ENCODE data around the gene MAML3. TPM values are rescaled to one million over a fixed set of nuclear protein-coding genes. Genes with fewer than 3 reads are reported as not detected.

Gene MAML3
- total RNA-seq, 4 donors from 2014 or later = 21.2 to 28.4 (median 22.1) TPM

DNA sequence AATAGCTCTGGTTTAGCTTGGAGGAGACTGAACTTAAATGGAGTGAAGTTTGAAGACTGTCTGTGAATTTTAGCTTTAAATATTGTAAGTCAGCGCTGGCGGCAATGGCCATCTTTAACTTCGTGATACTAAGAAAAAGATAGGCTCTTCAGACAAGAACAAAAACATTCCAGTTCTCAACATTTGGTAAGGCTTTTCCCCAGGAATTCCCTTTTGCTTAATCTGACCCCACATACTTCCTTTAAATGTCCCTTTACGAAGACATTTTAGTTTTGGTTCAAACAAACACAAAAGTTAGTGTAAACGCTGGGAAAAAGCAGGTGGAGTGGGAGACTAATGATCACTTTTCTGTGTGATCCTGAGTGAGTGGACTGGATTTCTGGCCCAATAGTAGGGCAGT lies 106.2 kb downstream of the MAML3 start:
- H3K4me3 ChIP-seq (ENCODE audit: low read depth, poor library complexity, severe bottlenecking) = no peak overlapping the region
- 83 to 89% methylated on average over 5 of the region's 5 CpGs for WGBS, 2 donors
- intact Hi-C loops (cut with DNase I; ENCODE audit: low total_unique reads) = no loop called here
- TF ChIP-seq POLR2A (IDR thresholded peaks at IDR 0.05) = no peak
- TF ChIP-seq, protein P1, sequence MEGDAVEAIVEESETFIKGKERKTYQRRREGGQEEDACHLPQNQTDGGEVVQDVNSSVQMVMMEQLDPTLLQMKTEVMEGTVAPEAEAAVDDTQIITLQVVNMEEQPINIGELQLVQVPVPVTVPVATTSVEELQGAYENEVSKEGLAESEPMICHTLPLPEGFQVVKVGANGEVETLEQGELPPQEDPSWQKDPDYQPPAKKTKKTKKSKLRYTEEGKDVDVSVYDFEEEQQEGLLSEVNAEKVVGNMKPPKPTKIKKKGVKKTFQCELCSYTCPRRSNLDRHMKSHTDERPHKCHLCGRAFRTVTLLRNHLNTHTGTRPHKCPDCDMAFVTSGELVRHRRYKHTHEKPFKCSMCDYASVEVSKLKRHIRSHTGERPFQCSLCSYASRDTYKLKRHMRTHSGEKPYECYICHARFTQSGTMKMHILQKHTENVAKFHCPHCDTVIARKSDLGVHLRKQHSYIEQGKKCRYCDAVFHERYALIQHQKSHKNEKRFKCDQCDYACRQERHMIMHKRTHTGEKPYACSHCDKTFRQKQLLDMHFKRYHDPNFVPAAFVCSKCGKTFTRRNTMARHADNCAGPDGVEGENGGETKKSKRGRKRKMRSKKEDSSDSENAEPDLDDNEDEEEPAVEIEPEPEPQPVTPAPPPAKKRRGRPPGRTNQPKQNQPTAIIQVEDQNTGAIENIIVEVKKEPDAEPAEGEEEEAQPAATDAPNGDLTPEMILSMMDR (IDR thresholded peaks at IDR 0.05) = no peak
- no peak for DNase-seq (ENCODE audit: low spot score in 2 of 2)

- intact Hi-C loops (cut with DNase I; ENCODE audit: low total_unique reads) = no loop called here
- 71 to 79% methylated on average over 17 of the region's 17 CpGs for WGBS, 2 donors
- TF ChIP-seq POLR2A (IDR thresholded peaks at IDR 0.05) = no peak
- TF ChIP-seq, protein P1 (IDR thresholded peaks at IDR 0.05) = no peak
- DNase-seq (ENCODE audit: low spot score in 2 of 2) = no peak
- H3K4me3 ChIP-seq (ENCODE audit: low read depth, poor library complexity, severe bottlenecking) = no peak overlapping the region
Observed at GRCh38 chr4:140047017-140047640, 106.9 kb downstream of the MAML3 start.

DNA sequence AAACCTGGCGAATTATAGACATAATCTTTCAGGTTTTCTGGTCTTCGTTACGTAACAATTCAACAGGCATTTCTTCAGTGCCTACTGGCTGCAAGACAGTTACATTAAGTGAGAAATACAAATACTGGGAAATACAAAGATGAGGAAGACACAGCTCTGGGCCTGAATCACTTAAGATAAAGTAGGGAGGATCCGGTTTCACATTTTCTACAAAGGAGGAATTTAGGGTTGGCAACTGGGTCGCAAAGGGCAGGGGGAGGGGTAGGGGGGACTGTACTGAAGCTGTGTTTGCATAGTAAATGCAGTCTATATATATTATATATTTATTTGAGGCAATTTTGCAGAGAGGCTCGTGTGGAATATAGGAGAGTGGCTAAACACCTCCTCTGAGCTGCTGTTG lies 107.4 kb downstream of the MAML3 start:
- WGBS, 2 donors = 72 to 82% methylated on average over 6 of the region's 6 CpGs

DNA sequence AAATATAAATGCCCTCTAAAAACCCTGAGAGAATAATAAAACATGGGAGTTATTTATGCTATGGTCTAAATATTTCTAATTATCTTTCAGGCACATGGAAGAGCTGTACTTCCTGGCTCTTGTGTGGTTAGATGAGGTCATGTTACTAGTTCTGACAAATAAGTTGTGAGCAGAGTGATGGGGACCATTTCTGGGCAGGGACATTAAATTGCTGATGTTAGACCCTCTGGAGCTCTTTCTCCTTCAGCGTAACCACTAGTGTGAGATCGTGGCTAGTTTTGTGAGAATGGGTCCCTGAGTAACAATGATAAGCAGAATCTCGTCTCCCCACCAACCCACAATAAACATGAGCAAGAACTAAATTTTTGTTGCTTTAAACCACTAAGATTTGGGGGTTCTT lies 108.0 kb downstream of the MAML3 start:
- whole genome bisulfite sequencing, 2 donors = 87 to 90% methylated on average over 3 of the region's 3 CpGs
- no peak for DNase-seq (ENCODE audit: low spot score in 2 of 2)
- H3K4me3 ChIP-seq (ENCODE audit: low read depth, poor library complexity, severe bottlenecking) = no peak overlapping the region
- intact Hi-C loops (cut with DNase I; ENCODE audit: low total_unique reads) = no loop called here
- TF ChIP-seq POLR2A (IDR thresholded peaks at IDR 0.05) = no peak
- TF ChIP-seq, protein P1 (IDR thresholded peaks at IDR 0.05) = no peak

More for the DNA sequence above, 107.4 kb downstream of the MAML3 start:
- H3K4me3 ChIP-seq (ENCODE audit: low read depth, poor library complexity, severe bottlenecking) = no peak overlapping the region
- intact Hi-C loops (cut with DNase I; ENCODE audit: low total_unique reads) = no loop called here
- TF ChIP-seq, protein P1 (IDR thresholded peaks at IDR 0.05) = no peak
- no peak for TF ChIP-seq POLR2A (IDR thresholded peaks at IDR 0.05)
- DNase-seq (ENCODE audit: low spot score in 2 of 2) = no peak

GRCh38 chr4:140044337-140044902 lies 109.6 kb downstream of the MAML3 start:
- intact Hi-C loops (cut with DNase I; ENCODE audit: low total_unique reads) = no loop called here
- no peak for TF ChIP-seq POLR2A (IDR thresholded peaks at IDR 0.05)
- TF ChIP-seq, protein P1 (IDR thresholded peaks at IDR 0.05) = no peak
- 54 to 62% methylated on average over 8 of the region's 8 CpGs for WGBS, 2 donors
- no peak for DNase-seq (ENCODE audit: low spot score in 2 of 2)
- no peak overlapping the region for H3K4me3 ChIP-seq (ENCODE audit: low read depth, poor library complexity, severe bottlenecking)

DNA sequence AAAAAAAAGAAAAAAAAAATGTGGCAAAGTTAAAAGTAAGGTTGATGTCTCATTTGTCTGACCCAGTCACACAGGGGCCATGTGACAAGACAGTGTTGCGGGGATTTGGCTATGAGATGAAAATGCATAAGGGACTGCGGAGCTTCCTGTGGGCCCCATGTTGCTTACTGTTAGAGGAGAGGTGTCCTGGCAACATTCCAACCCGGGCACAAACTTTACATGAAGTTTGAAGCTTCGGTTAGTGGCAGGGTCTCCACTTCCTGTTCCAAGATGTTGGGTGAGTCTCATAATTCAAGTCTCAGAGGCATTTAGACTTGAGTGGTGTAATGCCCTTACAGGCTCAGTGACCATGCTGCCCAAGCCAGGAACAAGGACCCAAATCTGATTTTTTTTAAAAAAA lies 111.3 kb downstream of the MAML3 start:
- no peak for DNase-seq (ENCODE audit: low spot score in 2 of 2)
- H3K4me3 ChIP-seq (ENCODE audit: low read depth, poor library complexity, severe bottlenecking) = no peak overlapping the region
- 76 to 81% methylated on average over 4 of the region's 4 CpGs for WGBS, 2 donors
- intact Hi-C loops (cut with DNase I; ENCODE audit: low total_unique reads) = no loop called here
- TF ChIP-seq POLR2A (IDR thresholded peaks at IDR 0.05) = no peak
- TF ChIP-seq, protein P1 (IDR thresholded peaks at IDR 0.05) = no peak

Data from lower leg skin (tissue), 4 donors.